Kidney (tissue), 14 donors: ENCODE data around the gene FAM210B. TPM values are rescaled to one million over a fixed set of nuclear protein-coding genes. Genes with fewer than 3 reads are reported as not detected.

Experiments used
- DNase-seq, 5 donors: peaks; one replicate each; pipeline ENCODE4 v3.0.0-alpha.2; 2013 to 2020
- FAIRE-seq: peaks from 2 replicates; lab custom pipeline; 2012; peaks lifted over from hg19 to GRCh38; lab: Jason Lieb, UNC
- H3K27ac ChIP-seq, 2 donors: one replicate each; pipeline ENCODE4 v1.7.0; 2013; ENCODE audit warnings: low read depth in 2 of 2, low read length in 2 of 2, inconsistent platforms in 1 of 2
- H3K27me3 ChIP-seq: one replicate; pipeline ENCODE4 v1.7.1; 2013; ENCODE audit warnings: low read length, inconsistent platforms; ENCODE audit not compliant: control insufficient read depth, insufficient read depth
- H3K36me3 ChIP-seq, 3 donors: one replicate each; pipeline versions ENCODE4 v1.7.0 to v1.7.1; 2013; ENCODE audit warnings: low read length in 3 of 3, control low read depth in 1 of 3, inconsistent platforms in 1 of 3; ENCODE audit not compliant: insufficient read depth in 3 of 3, control insufficient read depth in 2 of 3
- H3K4me1 ChIP-seq, 3 donors: one replicate each; pipeline versions ENCODE4 v1.7.0 to v1.7.1; 2013; ENCODE audit warnings: low read length in 3 of 3, inconsistent platforms in 1 of 3, low read depth in 1 of 3; ENCODE audit not compliant: control insufficient read depth in 2 of 3, insufficient read depth in 2 of 3
- H3K4me3 ChIP-seq, 3 donors: one replicate each; pipeline versions ENCODE4 v1.7.0 to v1.8.1; 2013; ENCODE audit warnings: low read length in 3 of 3, control low read depth in 1 of 3, inconsistent platforms in 1 of 3
- H3K9ac ChIP-seq, 3 donors: one replicate each; pipeline versions ENCODE4 v1.7.0 to v1.7.1; 2013; ENCODE audit warnings: low read length in 3 of 3, control low read depth in 1 of 3, inconsistent platforms in 1 of 3
- H3K9me3 ChIP-seq, 3 donors: one replicate each; pipeline versions ENCODE4 v1.7.0 to v1.7.1; 2013; ENCODE audit warnings: low read length in 3 of 3, control low read depth in 1 of 3, inconsistent platforms in 1 of 3; ENCODE audit not compliant: control insufficient read depth in 2 of 3, insufficient read depth in 1 of 3
- CTCF ChIP-seq: IDR thresholded peaks from 3 replicates; pipeline ENCODE4 v1.5.1; 2012; ENCODE audit warnings: mild to moderate bottlenecking, moderate library complexity, borderline replicate concordance; ENCODE audit not compliant: insufficient read depth; ENCODE audit errors: extremely low read depth
- intact Hi-C: fragments of 100-400 bp; cut with DNase I; formaldehyde crosslinking; loops from one replicate; pipeline ENCODE4 v1.11.1; 2022
- polyA plus RNA-seq: library from polyadenylated mRNA; stranded (reverse); fragments of 350-450 nt; fragmentation: Illumina TruSeq; extraction: RNeasy Lipid Tissue Mini Kit (QIAGEN cat#74804); gene quantifications from one replicate; pipeline ENCODE4 v1.2.3, GENCODE V29; 2014; ENCODE audit warnings: low read depth, low replicate concordance; ENCODE audit not compliant: insufficient read depth
- total RNA-seq: library from RNA; stranded (reverse); fragmentation: NEBNext Ultra II Directional; extraction: Animal tissue kit (Norgen Biotek cat#: 25700); gene quantifications from one replicate; pipeline ENCODE4 v1.2.1, GENCODE V29; 2021
- donor health status: control.
- donor health status: control.
- donor health status: control.
- donor health status: control.
- donor health status: control.
- donor health status: DM: yes; HTN: yes; CAD: no.
- donor health status: Normal renal cell carcinoma (clear cell type).

FAM210B gene
- total and polyA plus RNA-seq, 2 donors from 2014 or later, result 27.2 to 34.5 TPM

- FAIRE-seq (no peak), DNase-seq (no peak)
- Histone ChIP-seq H3K4me1 (peaks cover 0 to 2% (median 0%) of the 10 kb centered on the region in 3 donors), H3K9ac (no peak overlapping the region), H3K27me3 (peaks cover 3% of the 10 kb centered on the region), H3K27ac (no peak overlapping the region), H3K36me3 (no peaks in the 10 kb centered on the region), H3K9me3 (no peaks in the 10 kb centered on the region), H3K4me3 (no peak overlapping the region)
- intact Hi-C loops, result no loop called here
- no peak for TF ChIP-seq CTCF
These were observed 12.9 kb upstream of the FAM210B start for GRCh38 chr20:56345911-56346310.

GRCh38 chr20:56347628-56348304 lies 11.0 kb upstream of the FAM210B start:
- Histone ChIP-seq H3K4me3 (no peak overlapping the region), H3K9ac (no peak overlapping the region), H3K4me1 (peaks cover 0 to 2% (median 0%) of the 10 kb centered on the region in 3 donors), H3K27me3 (peaks cover 3% of the 10 kb centered on the region), H3K36me3 (no peaks in the 10 kb centered on the region), H3K9me3 (no peaks in the 10 kb centered on the region), H3K27ac (no peak overlapping the region)
- no peak for FAIRE-seq
- DNase-seq, result peak in 3 of 5 donors; percentile 14 to 52 (median 20)
- TF ChIP-seq CTCF, result no peak
- intact Hi-C loops, result no loop called here

GRCh38 chr20:56348305-56348693 lies 10.5 kb upstream of the FAM210B start:
- no peak for FAIRE-seq
- Histone ChIP-seq H3K27ac (no peak overlapping the region), H3K9me3 (no peaks in the 10 kb centered on the region), H3K9ac (no peak overlapping the region), H3K4me1 (peaks cover 0 to 2% (median 0%) of the 10 kb centered on the region in 3 donors), H3K36me3 (no peaks in the 10 kb centered on the region), H3K27me3 (peaks cover 3% of the 10 kb centered on the region), H3K4me3 (peak overlapping the region in 1 of 3 donors; percentile 28)
- peak in 1 of 5 donors; percentile 31 for DNase-seq
- TF ChIP-seq CTCF, result no peak
- intact Hi-C loops, result no loop called here
